Smooth muscle cell (in vitro differentiated cells): Measurements from ENCODE around the gene HDAC10. TPM values are rescaled to one million over a fixed set of nuclear protein-coding genes. Genes with fewer than 3 reads are reported as not detected.
"Not testable (repeated sequence)": the region's sequence is repeated elsewhere in the genome, so short reads cannot be mapped to it uniquely, and the experiment has no call there.

ENCODE experiments used
- DNase-seq: peaks from one replicate; lab custom pipeline; 2025; ENCODE audit not compliant: unreplicated experiment; lab: John Stamatoyannopoulos, UW
- H2AFZ ChIP-seq: fragments of 200-600 bp; sonication (generic); 2 replicates; pipeline ENCODE4 v1.6.0; 2016; ENCODE audit warnings: antibody characterized with exemption, low read depth, mild to moderate bottlenecking
- H3F3A ChIP-seq: fragments of 200-600 bp; sonication (generic); 2 replicates; pipeline ENCODE4 v1.6.0; 2017; ENCODE audit warnings: antibody characterized with exemption, low read depth
- H3K27ac ChIP-seq: fragments of 200-600 bp; sonication (generic); 2 replicates; pipeline ENCODE4 v1.5.1; 2016; ENCODE audit warnings: low read depth, mild to moderate bottlenecking
- H3K27me3 ChIP-seq: fragments of 200-600 bp; sonication (generic); 2 replicates; pipeline ENCODE4 v1.6.1; 2016; ENCODE audit warnings: low read depth, mild to moderate bottlenecking
- H3K36me3 ChIP-seq: fragments of 200-600 bp; sonication (generic); 2 replicates; pipeline ENCODE4 v1.5.1; 2016; ENCODE audit warnings: low read depth
- H3K4me1 ChIP-seq: fragments of 200-600 bp; sonication (generic); 2 replicates; pipeline ENCODE4 v1.5.1; 2016; ENCODE audit warnings: low read depth
- H3K4me2 ChIP-seq: fragments of 200-600 bp; sonication (generic); 2 replicates; pipeline ENCODE4 v1.6.0; 2016; ENCODE audit warnings: mild to moderate bottlenecking
- H3K4me3 ChIP-seq: fragments of 200-600 bp; sonication (generic); 2 replicates; pipeline ENCODE4 v1.5.1; 2016; ENCODE audit warnings: mild to moderate bottlenecking
- H3K79me2 ChIP-seq: fragments of 200-600 bp; sonication (generic); 2 replicates; pipeline ENCODE4 v1.6.0; 2016; ENCODE audit warnings: low read depth, mild to moderate bottlenecking
- H3K9ac ChIP-seq: fragments of 200-600 bp; sonication (generic); 2 replicates; pipeline ENCODE4 v1.6.0; 2016; ENCODE audit warnings: low read depth
- H3K9me3 ChIP-seq: fragments of 200-600 bp; sonication (generic); replicated peaks from 2 replicates; pipeline ENCODE4 v1.5.1; 2016; ENCODE audit warnings: low read depth
- H4K20me1 ChIP-seq: fragments of 200-600 bp; sonication (generic); 2 replicates; pipeline ENCODE4 v1.6.0; 2016; ENCODE audit warnings: low read depth
- CTCF ChIP-seq: fragments of 200-600 bp; sonication (generic); IDR thresholded peaks from 2 replicates; pipeline ENCODE4 v1.5.1; 2017; ENCODE audit warnings: borderline replicate concordance, mild to moderate bottlenecking, antibody characterized with exemption; ENCODE audit not compliant: insufficient read depth, poor library complexity, severe bottlenecking
- WGBS: methylation state at CpG from one replicate; pipeline ENCODE4 v1.1.7; 2016; ENCODE audit warnings: low lambda C conversion rate; 5-methylcytosine and 5-hydroxymethylcytosine counted together
- polyA plus RNA-seq: library from polyadenylated mRNA; unstranded; fragments of >200 nt; fragmentation: Nextera tagmentation; extraction: Ambion mirVana; gene quantifications from 2 replicates; pipeline ENCODE4 v1.2.1, GENCODE V29; 2016
- total RNA-seq: library from RNA; depleted of rRNA; stranded (reverse); fragments of >200 nt; gene quantifications from 2 replicates; pipeline ENCODE4 v1.2.3, GENCODE V29; 2014

HDAC10 gene
- total and polyA plus RNA-seq, 2 experiments from 2014 or later: 9.5 to 15.7 TPM

GRCh38 chr22:50274771-50275170 lies 23.7 kb upstream of the HDAC10 start:
- peaks cover 18% of the 10 kb centered on the region for H3F3A ChIP-seq
- no peak for DNase-seq
- H3K36me3 ChIP-seq: no peaks in the 10 kb centered on the region
- H3K4me2 ChIP-seq: no peak overlapping the region
- H3K4me3 ChIP-seq: no peak overlapping the region
- H4K20me1 ChIP-seq: peaks cover 83% of the 10 kb centered on the region
- 93% methylated on average over 7 of the region's 7 CpGs for WGBS
- H3K27me3 ChIP-seq: no peaks in the 10 kb centered on the region
- H3K9ac ChIP-seq: no peak overlapping the region
- no peak overlapping the region for H2AFZ ChIP-seq
- peaks cover 23% of the 10 kb centered on the region for H3K4me1 ChIP-seq
- no peak for TF ChIP-seq CTCF
- H3K27ac ChIP-seq: no peak overlapping the region
- H3K9me3 ChIP-seq: no peaks in the 10 kb centered on the region
- H3K79me2 ChIP-seq: no peaks in the 10 kb centered on the region

GRCh38 chr22:50274311-50274710 lies 23.2 kb upstream of the HDAC10 start:
- peaks cover 23% of the 10 kb centered on the region for H3K4me1 ChIP-seq
- H4K20me1 ChIP-seq: peaks cover 78% of the 10 kb centered on the region
- no peak overlapping the region for H3K9ac ChIP-seq
- H3K27ac ChIP-seq: no peak overlapping the region
- no peaks in the 10 kb centered on the region for H3K79me2 ChIP-seq
- peak; percentile 26 for TF ChIP-seq CTCF
- no peak overlapping the region for H2AFZ ChIP-seq
- 88% methylated on average over 3 of the region's 7 CpGs for WGBS
- H3K27me3 ChIP-seq: no peaks in the 10 kb centered on the region
- no peak overlapping the region for H3K4me3 ChIP-seq
- no peak for DNase-seq
- no peak overlapping the region for H3K4me2 ChIP-seq
- H3K36me3 ChIP-seq: no peaks in the 10 kb centered on the region
- no peaks in the 10 kb centered on the region for H3K9me3 ChIP-seq
- peaks cover 18% of the 10 kb centered on the region for H3F3A ChIP-seq

- H3K9me3 ChIP-seq, H3K4me2 ChIP-seq, H3K27ac ChIP-seq, H3K4me3 ChIP-seq, H2AFZ ChIP-seq, H3K9ac ChIP-seq, H3K36me3 ChIP-seq, DNase-seq, H3K79me2 ChIP-seq, H3K27me3 ChIP-seq: not testable (repeated sequence)
- peaks cover 73% of the 10 kb centered on the region for H4K20me1 ChIP-seq
- peaks cover 23% of the 10 kb centered on the region for H3K4me1 ChIP-seq
- peaks cover 18% of the 10 kb centered on the region for H3F3A ChIP-seq
- whole genome bisulfite sequencing: 94% methylated on average over 10 of the region's 10 CpGs
These were observed 22.7 kb upstream of the HDAC10 start for GRCh38 chr22:50273781-50274180.

- not testable (repeated sequence) for H3K9me3 ChIP-seq, H3K36me3 ChIP-seq, H3K4me2 ChIP-seq, H3K27me3 ChIP-seq, DNase-seq, H2AFZ ChIP-seq, H3K4me3 ChIP-seq, H3K9ac ChIP-seq, H3K27ac ChIP-seq, H3K79me2 ChIP-seq
- peaks cover 72% of the 10 kb centered on the region for H4K20me1 ChIP-seq
- H3F3A ChIP-seq: peaks cover 18% of the 10 kb centered on the region
- peaks cover 23% of the 10 kb centered on the region for H3K4me1 ChIP-seq
- 81% methylated on average over 11 of the region's 11 CpGs for WGBS
These were observed 22.3 kb upstream of the HDAC10 start for GRCh38 chr22:50273352-50273751.
